Stimulated activated CD8-positive, alpha-beta memory T cell treated with anti-CD3 and anti-CD28 coated beads, Interleukin-15, amount 100 ng/mL, for 1 hour (primary cell): ENCODE data around the gene THAP9.

ENCODE experiments used
- DNase-seq: peaks from one replicate; pipeline ENCODE4 v3.0.0-alpha.2; 2020; ENCODE audit warnings: low read depth

THAP9 gene

GRCh38 chr4:82957045-82957444 is 56.5 kb downstream of the THAP9 start:
- no peak for DNase-seq

- DNase-seq: no peak
Observed at GRCh38 chr4:82965763-82966162, 65.2 kb downstream of the THAP9 start.

- DNase-seq: no peak
Observed at GRCh38 chr4:82968972-82969371, 68.4 kb downstream of the THAP9 start.

- DNase-seq: no peak
Observed at GRCh38 chr4:82969414-82969813, 68.9 kb downstream of the THAP9 start.
